Skeletal muscle satellite cell (primary cell): ENCODE data around the gene GPN2.
"Not testable (repeated sequence)": the region's sequence is repeated elsewhere in the genome, so short reads cannot be mapped to it uniquely, and the experiment has no call there.

Source experiments
- H3K27me3 ChIP-seq: 2 replicates; pipeline ENCODE4 v1.7.0; 2013; ENCODE audit warnings: low read length; ENCODE audit not compliant: control insufficient read depth, insufficient read depth
- H3K36me3 ChIP-seq: 2 replicates; pipeline ENCODE4 v1.7.0; 2013; ENCODE audit warnings: mild to moderate bottlenecking, control low read depth, low read length; ENCODE audit not compliant: insufficient read depth
- H3K4me1 ChIP-seq: 2 replicates; pipeline ENCODE4 v1.7.0; 2013; ENCODE audit warnings: low read length; ENCODE audit not compliant: control insufficient read depth, insufficient read depth
- H3K4me2 ChIP-seq: 2 replicates; pipeline ENCODE4 v1.7.0; 2013; ENCODE audit warnings: mild to moderate bottlenecking, low read length
- H3K4me3 ChIP-seq: 2 replicates; pipeline ENCODE4 v1.7.0; 2013; ENCODE audit warnings: low read length
- H3K9ac ChIP-seq: 2 replicates; pipeline ENCODE4 v1.7.0; 2013; ENCODE audit warnings: mild to moderate bottlenecking, low read depth, low read length, moderate library complexity
- H3K9me3 ChIP-seq: replicated peaks from 2 replicates; pipeline ENCODE4 v1.7.0; 2013; ENCODE audit warnings: mild to moderate bottlenecking, control low read depth, low read length

GPN2 gene

DNA sequence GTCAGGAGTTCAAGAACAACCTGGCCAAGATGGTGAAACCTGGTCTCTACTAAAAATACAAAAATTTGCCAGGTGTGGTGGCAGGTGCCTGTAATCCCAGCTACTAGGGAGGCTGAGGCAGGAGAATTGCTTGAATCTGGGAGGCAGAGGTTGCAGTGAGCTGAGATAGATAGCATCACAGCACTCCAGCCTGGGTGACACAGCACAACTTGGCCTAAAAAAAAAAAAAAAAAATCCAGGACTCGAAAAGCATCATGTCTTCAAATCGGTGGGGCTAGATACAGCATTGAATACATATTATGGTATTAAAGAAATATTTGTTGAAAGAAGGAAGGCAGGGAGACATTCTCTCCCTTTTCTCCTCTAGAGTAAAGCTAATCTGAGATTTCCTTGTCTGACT, 17.0 kb downstream of the GPN2 start:
- H3K36me3 ChIP-seq: peaks cover 19% of the 10 kb centered on the region
- H3K9me3 ChIP-seq, H3K27me3 ChIP-seq, H3K4me3 ChIP-seq, H3K9ac ChIP-seq, H3K4me2 ChIP-seq, H3K4me1 ChIP-seq: not testable (repeated sequence)

DNA sequence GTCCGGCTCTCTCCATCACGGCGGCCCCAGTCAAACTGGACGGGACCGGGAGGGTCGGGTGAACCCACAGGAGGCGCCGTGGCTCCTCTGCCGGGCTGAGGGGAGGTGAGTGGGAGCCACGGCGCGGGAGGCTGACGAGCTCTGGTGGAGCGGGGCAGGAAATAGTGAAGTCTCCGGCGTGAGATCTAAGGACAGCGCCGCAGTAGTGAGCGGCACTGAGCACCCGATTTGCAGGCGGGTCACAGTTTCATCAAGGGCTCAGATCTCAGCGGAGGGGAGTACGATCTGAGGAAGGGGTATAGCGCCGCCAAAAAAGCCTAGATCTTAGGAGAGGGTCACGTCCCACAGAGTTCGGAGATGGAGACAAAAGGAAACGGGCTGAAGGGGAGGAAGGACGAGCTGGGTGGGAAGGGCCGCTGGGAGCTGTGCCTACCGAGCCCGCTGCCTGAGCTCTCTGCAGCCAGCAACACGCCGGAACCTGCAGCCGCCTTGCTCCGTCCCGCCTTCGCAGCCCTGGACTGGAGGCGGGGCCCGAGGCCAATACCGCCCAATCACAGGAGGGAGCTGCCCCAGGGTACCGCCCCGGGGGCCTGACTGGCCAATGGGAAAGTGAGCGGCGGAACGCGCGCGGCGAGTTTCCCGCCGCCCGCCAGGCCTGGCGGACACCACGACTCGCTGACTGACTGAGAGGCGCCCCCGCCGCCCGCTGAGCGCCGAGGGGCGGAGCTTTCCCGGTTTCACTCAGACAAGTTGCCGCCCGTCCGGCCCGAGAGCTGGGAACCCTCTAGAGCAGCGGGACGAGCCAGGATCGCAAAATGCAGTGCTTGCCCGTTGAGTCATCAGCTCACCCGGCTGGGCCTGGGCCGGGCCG, 25.2 kb downstream of the GPN2 start:
- peak overlapping the region; percentile 86 for H3K9ac ChIP-seq
- peak overlapping the region; percentile 84 for H3K4me3 ChIP-seq
- no peaks in the 10 kb centered on the region for H3K36me3 ChIP-seq
- no peaks in the 10 kb centered on the region for H3K9me3 ChIP-seq
- peak overlapping the region; percentile 98 for H3K4me2 ChIP-seq
- H3K4me1 ChIP-seq: peaks cover 13% of the 10 kb centered on the region
- H3K27me3 ChIP-seq: no peaks in the 10 kb centered on the region

DNA sequence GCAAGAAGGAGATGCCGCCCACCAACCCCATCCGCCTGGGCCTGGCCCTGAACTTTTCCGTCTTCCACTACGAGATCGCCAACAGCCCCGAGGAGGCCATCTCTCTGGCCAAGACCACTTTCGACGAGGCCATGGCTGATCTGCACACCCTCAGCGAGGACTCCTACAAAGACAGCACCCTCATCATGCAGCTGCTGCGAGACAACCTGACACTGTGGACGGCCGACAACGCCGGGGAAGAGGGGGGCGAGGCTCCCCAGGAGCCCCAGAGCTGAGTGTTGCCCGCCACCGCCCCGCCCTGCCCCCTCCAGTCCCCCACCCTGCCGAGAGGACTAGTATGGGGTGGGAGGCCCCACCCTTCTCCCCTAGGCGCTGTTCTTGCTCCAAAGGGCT, 26.4 kb downstream of the GPN2 start:
- no peak overlapping the region for H3K9ac ChIP-seq

DNA sequence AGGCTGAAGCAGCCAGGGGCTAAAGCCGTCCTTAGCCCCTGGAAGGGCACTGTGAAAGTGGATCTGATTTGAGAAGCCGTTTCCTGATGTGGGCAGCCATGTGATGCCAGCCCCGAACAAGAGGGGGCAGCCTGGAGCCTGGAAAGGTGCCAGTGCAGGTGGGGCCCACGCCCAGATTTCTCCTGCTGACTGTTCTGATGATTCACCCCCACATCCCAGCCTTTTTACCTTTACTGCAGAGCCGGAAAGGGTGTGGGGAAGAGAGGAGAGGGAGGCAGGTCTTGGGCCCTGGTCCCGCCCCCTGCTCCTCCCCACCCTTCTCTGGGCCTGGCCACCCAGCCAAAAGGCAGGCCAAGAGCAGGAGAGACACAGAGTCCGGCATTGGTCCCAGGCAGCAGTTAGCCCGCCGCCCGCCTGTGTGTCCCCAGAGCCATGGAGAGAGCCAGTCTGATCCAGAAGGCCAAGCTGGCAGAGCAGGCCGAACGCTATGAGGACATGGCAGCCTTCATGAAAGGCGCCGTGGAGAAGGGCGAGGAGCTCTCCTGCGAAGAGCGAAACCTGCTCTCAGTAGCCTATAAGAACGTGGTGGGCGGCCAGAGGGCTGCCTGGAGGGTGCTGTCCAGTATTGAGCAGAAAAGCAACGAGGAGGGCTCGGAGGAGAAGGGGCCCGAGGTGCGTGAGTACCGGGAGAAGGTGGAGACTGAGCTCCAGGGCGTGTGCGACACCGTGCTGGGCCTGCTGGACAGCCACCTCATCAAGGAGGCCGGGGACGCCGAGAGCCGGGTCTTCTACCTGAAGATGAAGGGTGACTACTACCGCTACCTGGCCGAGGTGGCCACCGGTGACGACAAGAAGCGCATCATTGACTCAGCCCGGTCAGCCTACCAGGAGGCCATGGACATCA, 27.1 kb downstream of the GPN2 start, which contains the start of gene SFN:
Gene SFN, plus strand, starts transcription at position 369 of the 904 bp plus-strand sequence. Its CDS starts 64 bp downstream, at position 433.
- Histone ChIP-seq H3K36me3 (no peaks in the 10 kb centered on the region), H3K9me3 (no peaks in the 10 kb centered on the region), H3K27me3 (no peaks in the 10 kb centered on the region), H3K4me3 (peak within 1 kb of the TSS; percentile 84), H3K9ac (peak within 1 kb of the TSS; percentile 80), H3K4me2 (peak within 1 kb of the TSS; percentile 98), H3K4me1 (peaks cover 13% of the 10 kb centered on the region)

More for the DNA sequence above, 26.4 kb downstream of the GPN2 start:
- no peaks in the 10 kb centered on the region for H3K36me3 ChIP-seq
- peaks cover 13% of the 10 kb centered on the region for H3K4me1 ChIP-seq
- no peaks in the 10 kb centered on the region for H3K27me3 ChIP-seq
- no peaks in the 10 kb centered on the region for H3K9me3 ChIP-seq
- peak overlapping the region; percentile 98 for H3K4me2 ChIP-seq
- no peak overlapping the region for H3K4me3 ChIP-seq

DNA sequence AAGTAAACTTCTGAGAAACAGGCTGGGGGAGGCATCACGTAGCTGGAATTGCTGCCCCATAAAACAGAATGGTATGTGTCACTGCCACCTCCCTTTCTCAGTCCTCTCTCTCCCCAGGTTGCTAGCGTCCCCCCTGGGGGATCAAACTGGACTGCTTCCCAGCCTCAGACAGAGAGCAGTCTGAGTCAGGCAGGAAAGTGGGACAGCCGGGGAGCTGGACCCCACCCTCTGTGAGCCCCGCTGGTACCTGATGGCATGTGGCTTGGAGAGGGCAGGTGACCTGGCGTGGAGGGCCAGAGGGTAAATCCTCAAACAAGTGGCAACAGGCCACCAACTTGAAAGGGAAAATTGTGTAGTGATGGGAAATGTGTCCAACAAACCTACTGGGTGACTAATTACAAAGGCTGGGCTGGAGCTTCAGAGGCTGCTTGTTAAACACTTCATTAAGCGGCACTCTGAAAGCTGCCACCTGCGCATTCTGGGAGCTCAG, 28.1 kb downstream of the GPN2 start:
- Histone ChIP-seq H3K4me3 (no peak overlapping the region), H3K27me3 (no peaks in the 10 kb centered on the region), H3K4me2 (no peak overlapping the region), H3K9me3 (no peaks in the 10 kb centered on the region), H3K36me3 (no peaks in the 10 kb centered on the region), H3K9ac (no peak overlapping the region), H3K4me1 (peaks cover 13% of the 10 kb centered on the region)

DNA sequence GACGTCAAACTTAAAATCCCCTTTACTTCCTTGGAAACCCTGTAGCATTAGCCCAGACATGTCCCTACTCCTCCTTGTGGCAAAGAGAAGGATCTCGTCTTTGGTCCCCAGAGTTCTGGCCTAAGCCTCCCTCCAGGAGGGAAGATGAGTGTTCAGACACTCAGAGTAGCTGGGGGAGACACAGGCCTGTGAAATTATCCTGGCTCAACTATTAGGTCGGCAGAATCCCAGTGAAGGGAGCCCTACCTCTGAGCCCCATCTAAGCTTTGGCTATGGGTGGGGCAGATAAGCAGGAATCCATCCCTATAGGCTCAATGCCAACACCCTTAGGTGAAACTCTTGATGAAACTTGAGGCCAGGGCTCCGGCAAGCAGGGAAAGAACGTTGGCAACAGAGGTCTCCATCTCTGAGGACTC, 28.8 kb downstream of the GPN2 start:
- Histone ChIP-seq H3K4me3 (no peak overlapping the region), H3K36me3 (peaks cover 1% of the 10 kb centered on the region), H3K27me3 (no peaks in the 10 kb centered on the region), H3K9me3 (no peaks in the 10 kb centered on the region), H3K4me1 (peaks cover 13% of the 10 kb centered on the region), H3K9ac (no peak overlapping the region), H3K4me2 (no peak overlapping the region)

DNA sequence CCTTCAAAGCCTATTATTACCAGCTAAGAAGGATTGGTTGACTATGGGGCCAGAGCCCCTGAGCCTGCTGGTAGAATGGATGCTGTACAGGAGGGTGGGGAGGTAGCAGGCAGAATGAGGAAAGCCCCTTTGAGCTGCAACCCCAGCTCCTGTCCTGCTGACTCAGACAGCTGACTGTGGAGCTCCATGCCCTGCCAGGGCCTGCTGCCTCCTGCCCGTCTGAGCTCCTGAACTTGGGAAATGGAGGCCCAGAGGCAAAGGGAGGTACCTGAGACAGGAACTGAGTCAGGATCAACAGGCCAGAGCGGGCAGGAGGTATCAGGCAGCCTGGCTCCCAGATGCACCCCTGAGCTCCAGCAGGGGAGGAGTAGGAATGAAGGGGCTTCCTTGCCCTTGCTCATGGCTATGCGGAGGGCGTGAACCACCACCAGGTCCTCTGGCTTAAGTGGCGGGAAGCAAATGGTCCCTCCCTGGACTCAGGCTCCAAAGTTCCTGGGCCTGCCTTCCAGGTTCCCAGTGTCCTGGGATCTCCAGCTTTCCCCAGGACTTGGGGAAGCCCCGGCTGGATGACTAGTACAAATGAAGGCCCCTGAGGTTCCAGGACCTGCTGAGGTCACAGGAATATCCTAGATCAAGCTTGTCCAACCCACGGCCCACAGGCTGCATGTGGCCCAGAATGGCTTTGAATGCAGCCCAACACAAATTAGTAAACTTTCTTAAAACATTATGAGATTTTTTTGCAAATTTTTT, 31.0 kb downstream of the GPN2 start:
- no peaks in the 10 kb centered on the region for H3K27me3 ChIP-seq
- H3K4me1 ChIP-seq: peaks cover 2% of the 10 kb centered on the region
- no peak overlapping the region for H3K4me2 ChIP-seq
- H3K4me3 ChIP-seq: no peak overlapping the region
- peaks cover 16% of the 10 kb centered on the region for H3K36me3 ChIP-seq
- no peaks in the 10 kb centered on the region for H3K9me3 ChIP-seq
- no peak overlapping the region for H3K9ac ChIP-seq

DNA sequence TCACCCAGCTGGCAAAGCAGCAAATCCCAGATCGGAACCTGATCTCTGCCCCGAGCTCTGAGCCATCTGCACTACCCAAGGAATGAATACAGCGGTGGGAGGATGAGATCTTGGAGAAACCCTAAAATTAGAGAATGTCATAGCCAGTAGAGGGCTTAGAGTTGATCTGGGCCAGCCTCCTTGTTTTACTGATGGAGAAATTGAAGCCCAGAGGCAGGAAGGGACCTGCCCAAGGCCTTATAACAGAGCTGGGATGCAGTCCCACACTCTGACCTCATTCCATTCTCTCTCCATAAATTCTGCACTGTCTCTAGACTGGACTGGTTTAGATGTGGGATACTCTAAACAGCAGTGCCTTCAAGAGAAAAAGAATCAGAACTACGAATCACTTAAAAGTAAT, 31.9 kb downstream of the GPN2 start:
- Histone ChIP-seq H3K36me3 (peaks cover 25% of the 10 kb centered on the region), H3K9ac (no peak overlapping the region), H3K4me2 (no peak overlapping the region), H3K9me3 (no peaks in the 10 kb centered on the region), H3K4me3 (no peak overlapping the region), H3K4me1 (peaks cover 3% of the 10 kb centered on the region), H3K27me3 (no peaks in the 10 kb centered on the region)

DNA sequence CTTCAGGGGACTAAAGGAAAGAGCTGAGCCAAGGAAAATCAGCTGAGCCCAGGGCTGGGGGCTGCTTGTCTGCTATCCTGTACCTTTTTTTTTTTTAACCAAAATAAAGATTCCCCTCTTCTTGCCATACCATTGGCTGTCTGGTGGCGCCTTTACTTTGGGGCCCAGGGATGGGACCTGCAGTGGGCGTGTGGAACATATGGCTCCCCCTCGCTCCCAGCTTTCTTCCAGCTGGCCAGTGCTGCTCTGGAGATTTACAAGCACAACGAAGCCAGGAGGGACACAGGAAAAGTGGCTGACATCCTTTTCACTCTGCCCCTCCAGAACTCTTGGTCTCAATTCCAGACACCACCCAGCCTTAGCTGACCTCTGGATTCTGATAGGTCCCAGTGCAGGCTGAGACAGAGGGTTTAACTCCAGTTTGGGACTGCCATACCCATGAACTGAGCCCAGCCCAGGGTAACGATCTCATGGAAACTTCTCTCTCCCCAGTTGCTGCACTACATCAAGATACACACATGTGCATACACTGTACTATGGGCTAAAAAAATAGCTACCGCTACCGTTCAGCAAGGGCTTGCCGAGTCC, 32.5 kb downstream of the GPN2 start:
- peaks cover 6% of the 10 kb centered on the region for H3K4me1 ChIP-seq
- H3K36me3 ChIP-seq: peaks cover 28% of the 10 kb centered on the region
- H3K9me3 ChIP-seq: no peaks in the 10 kb centered on the region
- no peaks in the 10 kb centered on the region for H3K27me3 ChIP-seq
- no peak overlapping the region for H3K4me3 ChIP-seq
- no peak overlapping the region for H3K9ac ChIP-seq
- no peak overlapping the region for H3K4me2 ChIP-seq

DNA sequence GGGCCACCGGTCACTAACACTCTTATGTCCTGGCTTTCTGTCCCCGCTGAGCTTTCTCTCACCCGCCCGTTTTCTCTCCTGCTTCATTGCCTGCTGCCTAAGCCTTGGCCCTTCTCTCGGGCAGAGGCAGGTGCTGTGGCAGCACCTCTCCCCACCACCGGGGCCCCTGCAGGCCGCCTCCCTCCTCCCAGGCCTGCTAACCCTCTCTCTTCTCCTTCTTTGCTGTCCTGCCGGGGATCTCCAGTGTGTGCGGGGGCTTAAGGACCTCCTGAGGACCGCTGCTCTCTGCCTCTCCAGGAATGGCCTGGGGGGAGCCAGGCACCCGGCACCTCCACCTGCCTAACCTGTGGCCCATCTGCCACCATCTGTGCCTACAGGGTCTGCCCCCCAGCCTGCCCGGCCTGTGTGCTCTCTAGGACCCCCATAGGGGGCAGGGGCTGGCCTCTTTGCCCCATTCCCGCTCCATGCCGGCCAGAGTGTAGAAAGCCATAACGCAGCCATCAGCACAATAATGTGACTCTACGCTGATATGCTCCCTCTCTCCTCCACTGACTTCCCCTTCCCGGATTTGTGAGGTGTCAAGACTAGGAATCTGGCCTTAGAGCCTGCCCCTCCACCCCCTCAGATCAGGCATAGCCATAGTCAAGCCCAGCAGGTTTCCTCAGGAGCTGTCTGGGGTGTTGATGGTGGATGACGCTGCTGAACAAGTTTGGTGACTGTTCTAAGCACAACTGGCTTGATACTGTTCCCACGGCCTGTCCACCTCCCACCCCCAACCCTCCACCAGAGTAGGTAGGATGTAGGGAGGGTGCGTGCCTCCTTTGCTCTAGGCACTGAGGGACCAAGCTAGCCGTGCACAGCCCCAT, 33.2 kb downstream of the GPN2 start:
- H3K4me3 ChIP-seq: no peak overlapping the region
- peaks cover 35% of the 10 kb centered on the region for H3K36me3 ChIP-seq
- H3K9ac ChIP-seq: no peak overlapping the region
- no peak overlapping the region for H3K4me2 ChIP-seq
- H3K27me3 ChIP-seq: no peaks in the 10 kb centered on the region
- peaks cover 6% of the 10 kb centered on the region for H3K4me1 ChIP-seq
- H3K9me3 ChIP-seq: no peaks in the 10 kb centered on the region
